HG03432 (cell line): ENCODE data around the gene OCSTAMP.

Experiments
- ATAC-seq: cut with Tn5 transposase; IDR thresholded peaks from one replicate; pipeline ENCODE4 v1.9.1; 2021; ENCODE audit warnings: mild to moderate bottlenecking, moderate library complexity; ENCODE audit not compliant: unreplicated experiment

OCSTAMP gene

GRCh38 chr20:46573788-46574584 lies 23.5 kb upstream of the OCSTAMP start:
- no peak for ATAC-seq

DNA sequence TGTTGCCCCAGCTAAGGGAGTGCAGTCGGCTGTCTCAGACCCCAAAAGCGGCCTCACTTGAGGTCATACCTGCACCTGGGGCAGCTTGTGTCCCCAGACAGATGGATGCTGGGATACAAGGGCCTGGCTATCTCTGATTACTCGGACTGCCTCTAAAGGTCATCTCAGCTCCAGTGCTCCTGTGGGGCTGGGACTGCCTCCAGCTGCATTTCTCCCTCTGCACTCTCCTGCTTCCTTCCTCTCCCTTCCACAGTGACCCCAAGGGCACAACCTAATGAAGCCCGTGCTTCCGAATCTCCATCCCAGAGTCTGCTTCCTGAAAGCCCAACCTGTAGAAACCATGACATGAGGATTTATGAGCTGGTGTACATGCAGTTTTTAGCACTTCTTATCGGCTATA lies 22.8 kb upstream of the OCSTAMP start:
- no peak for ATAC-seq

GRCh38 chr20:46572790-46573189 lies 22.3 kb upstream of the OCSTAMP start:
- no peak for ATAC-seq

- ATAC-seq, result no peak
Measured at GRCh38 chr20:46572153-46572552, 21.7 kb upstream of the OCSTAMP start.

GRCh38 chr20:46571418-46571817 lies 21.0 kb upstream of the OCSTAMP start:
- no peak for ATAC-seq

DNA sequence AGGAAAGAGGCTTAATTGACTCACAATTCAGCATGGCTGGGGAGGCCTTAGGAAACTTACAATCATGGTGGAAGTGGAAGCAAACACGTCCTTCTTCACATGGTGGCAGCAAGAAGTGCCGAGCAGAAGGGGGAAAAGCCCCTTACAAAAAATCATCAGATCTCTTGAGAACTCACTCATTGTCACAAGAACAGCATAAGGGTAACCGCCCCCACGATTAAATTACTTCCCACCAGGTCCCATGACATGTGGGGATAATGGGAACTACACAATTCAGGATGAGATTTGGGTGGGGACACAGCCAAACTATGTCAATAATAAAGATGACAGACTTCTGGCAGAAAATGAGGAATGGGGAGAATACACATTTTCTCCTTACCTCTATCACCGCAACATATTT lies 20.5 kb upstream of the OCSTAMP start:
- ATAC-seq, result no peak

DNA sequence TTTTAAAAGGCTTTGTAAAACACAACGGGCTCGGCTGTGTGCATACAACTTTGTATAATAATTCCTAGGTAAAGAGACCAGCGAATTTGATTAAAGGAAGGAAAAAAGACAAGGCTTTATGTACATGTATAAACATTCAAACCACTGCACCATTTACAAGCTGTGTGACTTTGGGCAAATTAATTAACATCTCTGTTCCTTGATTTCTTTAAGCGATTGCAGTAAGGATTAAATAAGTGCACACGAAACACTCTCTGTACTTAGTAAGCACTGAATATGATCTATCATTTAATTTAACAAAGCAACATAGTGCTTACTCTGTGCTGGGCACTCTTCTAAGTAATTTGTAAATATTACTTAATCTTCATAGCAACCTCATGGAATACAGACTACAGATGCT lies 19.5 kb upstream of the OCSTAMP start:
- ATAC-seq, result no peak

DNA sequence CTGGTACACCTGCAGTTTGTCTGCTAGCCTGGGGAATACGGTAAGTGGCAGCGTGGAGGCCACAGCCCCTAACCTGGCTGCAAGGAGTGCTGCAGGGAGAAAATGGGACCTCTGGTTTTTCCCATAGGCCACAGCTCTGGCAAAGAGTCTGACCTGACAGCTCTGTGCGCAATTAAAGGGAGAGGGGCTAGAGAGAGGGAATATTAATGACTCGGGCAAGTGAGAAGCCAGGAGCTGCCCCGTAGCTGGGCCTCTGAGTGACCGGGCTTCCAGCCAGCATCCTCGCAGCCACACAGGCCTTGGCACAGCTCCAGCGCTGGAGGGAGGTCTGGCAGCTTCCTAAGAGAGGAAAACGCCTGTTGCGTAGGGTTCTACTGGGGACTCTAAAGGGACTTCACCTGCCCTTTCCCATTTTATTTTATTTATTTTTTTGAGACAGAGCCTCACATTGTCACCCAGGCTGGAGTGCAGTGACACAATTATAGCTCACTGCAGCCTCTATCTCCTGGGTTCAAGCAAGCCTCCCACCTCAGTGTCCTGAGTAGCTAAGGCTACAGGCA lies 18.2 kb upstream of the OCSTAMP start:
- ATAC-seq, result no peak

DNA sequence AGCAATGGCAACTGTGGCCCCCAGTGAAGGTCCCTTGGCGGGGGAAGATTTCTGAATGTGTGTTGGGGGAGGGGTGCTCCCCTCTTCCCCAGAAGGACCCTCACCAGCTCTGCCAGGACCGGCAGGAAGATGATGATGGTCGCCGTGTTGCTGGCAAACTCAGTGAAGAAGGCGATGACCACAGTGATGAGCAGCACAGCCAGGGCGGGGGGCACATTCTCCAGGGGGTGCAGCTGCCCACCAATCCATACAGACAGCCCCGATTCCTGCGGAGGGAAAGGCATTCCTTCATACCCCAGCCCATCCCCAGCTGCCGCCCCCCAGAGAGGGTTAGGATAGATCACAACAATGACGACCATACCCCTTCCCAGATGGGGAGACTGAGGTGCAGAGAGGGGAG lies 15.7 kb upstream of the OCSTAMP start:
- ATAC-seq, result no peak

GRCh38 chr20:46564241-46564957 lies 13.9 kb upstream of the OCSTAMP start:
- ATAC-seq, result no peak

DNA sequence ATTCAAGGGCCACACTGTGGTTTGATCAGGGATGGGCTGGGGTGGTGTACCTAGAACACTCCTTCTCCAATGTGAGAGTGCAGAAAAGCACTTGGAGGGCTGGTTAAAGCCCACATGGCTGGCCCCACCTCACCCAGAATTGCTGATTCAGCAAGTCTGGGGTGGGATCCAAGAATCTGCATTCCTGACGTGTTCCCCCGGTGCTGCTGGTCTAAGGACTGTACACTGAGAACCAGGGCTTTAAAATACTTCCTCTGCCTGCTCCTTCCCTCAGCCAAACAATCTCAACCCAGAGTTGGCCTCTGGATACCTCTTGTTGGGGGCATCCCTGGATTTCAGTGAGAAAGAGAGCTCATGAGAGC lies 13.4 kb upstream of the OCSTAMP start:
- no peak for ATAC-seq

DNA sequence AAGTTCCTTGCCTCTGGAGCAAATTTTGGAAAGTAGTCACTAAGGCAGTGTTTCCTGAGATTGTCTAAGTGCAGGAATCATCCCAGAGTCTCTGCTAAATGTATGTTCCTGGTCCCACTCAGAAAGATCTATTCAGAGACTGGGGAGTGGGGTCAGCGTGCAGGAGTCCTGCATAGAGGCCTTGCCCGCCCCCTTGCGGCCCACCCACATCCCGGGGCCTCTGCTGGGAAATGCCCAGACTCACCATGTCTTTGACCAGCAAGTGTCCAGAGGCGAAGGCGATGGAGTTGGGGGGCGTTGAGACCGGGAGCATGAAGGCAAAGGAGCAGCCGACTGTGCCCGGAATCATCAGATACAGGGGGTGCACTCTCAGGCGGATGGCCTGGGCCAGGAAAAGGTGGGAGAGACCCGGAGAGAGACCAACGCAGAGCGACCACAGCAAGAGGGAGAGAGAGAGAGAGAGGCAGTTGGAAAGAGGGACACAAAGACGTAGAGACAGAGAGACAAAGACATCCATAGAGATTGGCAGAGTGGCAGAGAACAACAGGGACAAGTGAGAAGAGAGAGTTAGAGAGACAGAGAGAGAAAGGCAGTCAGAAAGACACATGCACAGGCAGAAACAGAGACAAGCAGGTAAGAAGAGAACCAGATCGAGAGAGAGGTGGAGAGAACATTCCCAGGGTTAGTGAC lies 12.9 kb upstream of the OCSTAMP start:
- no peak for ATAC-seq

GRCh38 chr20:46562373-46563169 lies 12.1 kb upstream of the OCSTAMP start:
- ATAC-seq, result no peak

DNA sequence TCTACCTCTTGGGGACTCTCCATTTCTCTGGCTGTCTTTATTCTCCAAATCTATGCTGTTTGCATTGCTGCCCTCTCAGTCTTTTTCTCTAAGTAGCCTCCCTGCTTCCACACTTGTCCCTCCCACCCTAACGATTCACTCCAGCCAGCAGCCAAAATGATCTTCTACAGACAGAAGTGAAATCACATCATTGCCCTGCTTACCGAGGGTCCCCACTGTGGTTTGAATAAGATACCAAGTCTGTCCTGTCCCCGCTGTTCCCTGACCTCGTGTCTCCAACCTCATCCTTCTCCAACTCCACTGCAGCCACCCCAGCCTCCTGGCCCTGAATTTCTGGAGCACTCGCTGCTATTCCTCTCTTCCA lies 11.5 kb upstream of the OCSTAMP start:
- ATAC-seq, result no peak

DNA sequence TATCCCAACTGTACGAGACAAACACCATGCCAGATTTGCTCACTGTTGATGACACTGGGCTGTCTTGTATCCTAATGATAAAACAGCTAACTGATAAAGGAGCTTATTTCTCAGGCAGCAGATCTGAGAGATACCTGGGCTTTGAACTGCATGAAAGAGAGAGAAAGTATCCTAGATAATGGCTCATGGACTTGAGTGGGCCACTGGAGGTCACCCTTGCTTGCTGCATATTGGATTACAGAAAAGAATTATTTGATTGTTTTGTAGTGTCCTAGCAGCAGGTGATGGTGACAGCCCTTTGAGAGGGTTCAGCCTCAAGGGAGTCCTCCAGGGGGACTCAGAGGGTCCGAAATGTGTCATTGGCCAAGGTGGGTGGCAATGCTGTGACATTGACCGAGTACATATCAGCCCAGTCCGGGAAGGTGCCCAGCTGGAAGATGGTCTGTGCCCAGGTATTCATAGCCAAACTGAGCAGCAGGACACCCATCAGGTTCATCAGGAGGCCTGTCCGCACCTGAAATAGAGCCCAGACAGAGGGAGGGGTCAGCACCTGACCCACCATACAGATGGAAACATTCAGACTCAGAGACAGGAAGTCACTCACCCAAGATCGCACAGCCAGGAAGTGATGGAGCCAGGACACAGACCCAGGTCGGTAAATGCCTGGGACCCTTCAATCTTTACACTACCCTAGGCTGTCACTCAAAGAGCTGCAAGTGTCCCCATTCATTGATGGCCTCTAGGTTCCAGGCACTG lies 9.4 kb upstream of the OCSTAMP start:
- no peak for ATAC-seq

GRCh38 chr20:46559001-46559400 lies 8.5 kb upstream of the OCSTAMP start:
- no peak for ATAC-seq

DNA sequence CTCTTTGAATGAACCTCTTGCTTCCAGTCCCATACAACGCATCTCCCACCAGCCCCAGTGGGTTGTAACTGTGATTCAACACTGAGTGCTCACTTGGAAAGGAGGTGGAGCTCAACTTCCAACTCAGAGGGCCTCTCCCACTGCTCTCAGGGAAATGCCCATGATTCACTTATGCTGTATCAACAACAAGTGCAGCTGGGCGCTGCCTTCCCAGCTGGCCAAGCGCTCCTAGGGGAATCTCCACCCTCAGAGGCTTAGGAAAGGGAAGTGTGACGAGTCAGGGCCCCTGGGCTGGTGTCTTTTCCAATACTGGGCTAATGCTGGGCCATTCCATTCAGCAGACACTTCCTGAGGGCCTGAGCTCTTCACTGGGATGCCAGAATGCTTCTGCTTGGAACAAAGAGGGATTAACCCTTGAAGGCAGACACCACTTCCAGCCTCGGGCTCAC lies 8.1 kb upstream of the OCSTAMP start:
- ATAC-seq, result no peak

DNA sequence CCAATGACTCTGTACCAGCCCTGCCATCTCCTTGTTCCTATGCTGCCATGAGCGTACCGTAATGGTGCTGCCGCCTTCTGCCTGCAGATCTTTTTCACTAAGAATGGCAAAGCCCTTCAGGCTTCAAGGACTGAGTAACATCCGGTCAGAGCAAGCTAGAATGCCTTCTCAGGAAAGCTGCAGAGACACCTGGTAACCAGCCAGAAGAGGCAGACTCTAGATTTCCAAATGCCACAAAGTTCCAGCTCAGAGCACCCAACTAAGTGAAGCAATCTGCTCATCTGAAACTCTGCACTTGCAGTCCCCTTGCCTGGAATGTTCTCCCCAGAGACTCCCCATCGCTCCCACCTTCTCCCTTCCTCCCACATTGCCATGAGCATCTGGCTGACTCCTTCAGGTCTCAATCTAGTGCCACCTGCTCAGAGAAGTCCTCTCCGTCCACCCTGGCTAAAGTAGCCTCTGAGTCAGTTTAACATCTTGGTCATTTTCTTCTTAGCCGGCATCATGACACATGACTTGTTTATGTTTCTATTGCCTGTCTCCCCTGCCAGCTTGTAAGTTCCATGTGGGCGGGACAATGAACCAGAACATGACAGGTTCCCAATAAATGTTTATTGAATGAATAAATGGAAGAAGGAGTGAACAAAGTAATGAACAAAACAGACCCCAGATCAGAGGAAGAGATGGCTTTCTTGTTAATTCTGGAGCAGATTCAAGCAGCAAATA lies 6.9 kb upstream of the OCSTAMP start:
- no peak for ATAC-seq

DNA sequence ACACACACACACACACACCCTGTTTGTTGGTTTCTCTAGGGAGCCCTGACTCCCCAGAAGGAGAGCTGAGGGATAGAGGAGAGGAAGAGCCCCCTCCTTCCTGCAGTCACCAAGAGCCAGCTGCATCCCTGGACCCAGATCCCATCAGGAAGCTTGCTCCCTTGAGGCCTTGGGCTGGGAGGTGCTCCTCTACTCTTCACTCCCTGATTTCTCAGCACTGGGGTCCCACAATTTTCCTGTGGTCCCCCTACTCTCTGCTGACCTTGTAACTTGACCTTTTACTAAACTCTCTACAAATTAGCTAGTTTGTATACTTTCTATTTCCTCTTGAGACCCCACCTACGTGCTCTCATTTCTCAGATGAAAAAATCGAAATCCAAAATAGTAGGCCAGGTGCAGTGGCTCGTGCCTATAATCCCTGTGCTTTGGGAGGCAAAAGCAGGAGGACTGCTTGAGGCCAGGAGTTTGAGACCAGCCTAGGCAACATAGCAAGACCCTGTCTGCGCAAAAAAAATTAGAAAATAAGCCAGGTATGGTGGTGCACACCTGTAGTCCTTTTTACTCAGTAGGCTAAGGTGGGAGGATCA lies 5.0 kb upstream of the OCSTAMP start:
- no peak for ATAC-seq
